CD4-positive, alpha-beta T cell (primary cell): ENCODE results near the gene PRKN. TPM values are rescaled to one million over a fixed set of nuclear protein-coding genes. Genes with fewer than 3 reads are reported as not detected.
"Not testable (repeated sequence)": the region's sequence is repeated elsewhere in the genome, so short reads cannot be mapped to it uniquely, and the experiment has no call there.

Experiments
- ATAC-seq: fragments of 200-7000 bp; cut with Tn5 transposase; one replicate; pipeline ENCODE4 v1.10.0; 2022; ENCODE audit warnings: mild to moderate bottlenecking; ENCODE audit not compliant: poor library complexity
- CTCF ChIA-PET: fragments of 350-600 bp; sonication (Branson Sonifier 250); formaldehyde crosslinking; loops from one replicate; lab custom pipeline; 2021; ENCODE audit warnings: antibody characterized with exemption, inconsistent platforms; lab: Charles Lee
- POLR2A ChIA-PET: fragments of 350-600 bp; sonication (Branson Sonifier 250); formaldehyde crosslinking; loops from one replicate; lab custom pipeline; 2021; ENCODE audit warnings: antibody characterized with exemption, inconsistent platforms; lab: Charles Lee
- DNase-seq, 14 experiments: peaks; one replicate each; pipeline ENCODE4 v3.0.0-alpha.2; 2013 to 2020; ENCODE audit warnings: mixed read lengths in 2 of 14
- H3K27ac ChIP-seq, 2 donors: one replicate each; pipeline versions ENCODE4 v1.5.1 to v1.7.0; 2013; ENCODE audit warnings: low read length in 2 of 2, low read depth in 1 of 2, mild to moderate bottlenecking in 1 of 2
- H3K27me3 ChIP-seq, 2 experiments: 1 replicate in 1 of 2; 2 replicates in 1 of 2; pipeline versions ENCODE4 v1.6.1 to v1.7.0; 2013; ENCODE audit warnings: low read length in 2 of 2, control low read depth in 1 of 2, mild to moderate bottlenecking in 1 of 2, moderate library complexity in 1 of 2; ENCODE audit not compliant: insufficient read depth in 2 of 2, control insufficient read depth in 1 of 2
- H3K36me3 ChIP-seq: one replicate; pipeline ENCODE4 v1.6.1; 2013; ENCODE audit warnings: low read length, control low read depth; ENCODE audit not compliant: insufficient read depth
- H3K4me1 ChIP-seq: one replicate; pipeline ENCODE4 v1.6.1; 2013; ENCODE audit warnings: low read length, control low read depth; ENCODE audit not compliant: insufficient read depth
- H3K4me3 ChIP-seq: one replicate; pipeline ENCODE4 v1.5.1; 2013; ENCODE audit warnings: mild to moderate bottlenecking, low read length, moderate library complexity
- H3K9me3 ChIP-seq, 2 experiments: 1 replicate in 1 of 2; 2 replicates in 1 of 2; pipeline versions ENCODE4 v1.6.1 to v1.7.0; 2013; ENCODE audit warnings: low read length in 2 of 2, mild to moderate bottlenecking in 2 of 2, control low read depth in 1 of 2, moderate library complexity in 1 of 2; ENCODE audit not compliant: control insufficient read depth in 1 of 2, insufficient read depth in 1 of 2
- H3K27ac Mint-ChIP-seq: one replicate; pipeline ENCODE4 v1.8.0; 2020; ENCODE audit warnings: mixed read lengths
- H3K27me3 Mint-ChIP-seq: one replicate; pipeline ENCODE4 v1.8.0; 2021; ENCODE audit warnings: mixed read lengths
- H3K36me3 Mint-ChIP-seq: one replicate; pipeline ENCODE4 v1.8.0; 2021; ENCODE audit warnings: low read depth, mixed read lengths
- H3K4me1 Mint-ChIP-seq: one replicate; pipeline ENCODE4 v1.8.0; 2021; ENCODE audit warnings: low read depth, mixed read lengths
- H3K4me3 Mint-ChIP-seq: one replicate; pipeline ENCODE4 v1.8.0; 2020; ENCODE audit warnings: mild to moderate bottlenecking, mixed read lengths
- H3K9me3 Mint-ChIP-seq: one replicate; pipeline ENCODE4 v1.8.0; 2020; ENCODE audit warnings: mixed read lengths
- intact Hi-C, 2 experiments: fragments of 100-400 bp; cut with DNase I in 1 of 2; cut with micrococcal nuclease in 1 of 2; formaldehyde crosslinking; loops; one replicate each; pipeline versions ENCODE4 v1.15.1 to v1.9.0; 2023 to 2025; cut with DNase I, micrococcal nuclease
- total RNA-seq, 174 experiments: library from RNA in 2 of 174; stranded (reverse) in 2 of 174; gene quantifications; one replicate each; pipeline ENCODE4 v1.2.3 and lab custom pipeline; 2021 to 2026
- TF ChIP-seq, protein P1 (sequence below): fragments of 200-600 bp; IDR thresholded peaks from one replicate; pipeline ENCODE4 v1.8.0; 2022; ENCODE audit warnings: antibody characterized with exemption, mild to moderate bottlenecking

Gene PRKN
- total RNA-seq, 2 experiments from 2014 or later, result 5.2 to 5.4 TPM

DNA sequence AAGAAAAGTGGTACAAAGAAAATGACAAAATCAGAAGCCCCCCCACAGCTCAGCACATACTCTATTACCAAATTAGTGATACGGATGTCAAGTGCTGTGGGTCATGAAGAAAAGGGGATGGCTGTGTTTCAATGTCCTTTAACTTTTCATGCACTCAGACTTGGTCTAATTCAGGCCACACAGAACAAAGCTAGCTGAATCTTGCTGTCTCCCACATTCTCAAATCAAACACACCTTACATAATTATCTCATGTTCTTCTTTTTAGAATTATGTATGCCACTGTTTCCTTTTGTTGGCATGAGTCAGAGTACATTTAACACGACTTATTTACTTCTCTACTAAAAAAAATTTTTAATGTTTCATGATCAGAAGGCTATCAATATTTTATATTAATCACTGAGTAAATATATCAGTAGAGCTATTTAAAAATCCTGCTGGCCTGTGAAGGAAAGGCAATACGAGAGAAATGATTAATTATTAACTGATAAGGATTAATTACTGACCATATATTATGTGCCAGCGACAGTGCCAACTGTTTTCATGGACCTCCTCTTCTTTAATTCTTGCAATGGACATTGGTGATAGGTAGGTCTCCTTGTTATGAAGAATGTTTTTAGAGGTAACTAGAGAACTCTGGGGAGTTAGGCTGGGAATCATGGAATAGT, 857.2 kb downstream of the PRKN start:
- H3K9me3 Mint-ChIP-seq, result no peaks in the 10 kb centered on the region
- no peak for DNase-seq
- no peak overlapping the region for H3K27ac Mint-ChIP-seq
- Histone ChIP-seq H3K27ac (no peak overlapping the region), H3K4me1 (no peaks in the 10 kb centered on the region), H3K9me3 (no peaks in the 10 kb centered on the region), H3K36me3 (no peaks in the 10 kb centered on the region), H3K4me3 (no peak overlapping the region), H3K27me3 (no peaks in the 10 kb centered on the region)
- no peaks in the 10 kb centered on the region for H3K27me3 Mint-ChIP-seq
- ATAC-seq, result no peak
- intact Hi-C loops, result no loop called here
- no peaks in the 10 kb centered on the region for H3K36me3 Mint-ChIP-seq
- CTCF ChIA-PET, result interaction anchor here (1.2 kb wide), 1 partner anchor 18 kb away, joined by 3 read pairs; no protein-coding TSS in a partner anchor
- no peaks in the 10 kb centered on the region for H3K4me1 Mint-ChIP-seq
- H3K4me3 Mint-ChIP-seq, result no peak overlapping the region
- TF ChIP-seq, protein P1, sequence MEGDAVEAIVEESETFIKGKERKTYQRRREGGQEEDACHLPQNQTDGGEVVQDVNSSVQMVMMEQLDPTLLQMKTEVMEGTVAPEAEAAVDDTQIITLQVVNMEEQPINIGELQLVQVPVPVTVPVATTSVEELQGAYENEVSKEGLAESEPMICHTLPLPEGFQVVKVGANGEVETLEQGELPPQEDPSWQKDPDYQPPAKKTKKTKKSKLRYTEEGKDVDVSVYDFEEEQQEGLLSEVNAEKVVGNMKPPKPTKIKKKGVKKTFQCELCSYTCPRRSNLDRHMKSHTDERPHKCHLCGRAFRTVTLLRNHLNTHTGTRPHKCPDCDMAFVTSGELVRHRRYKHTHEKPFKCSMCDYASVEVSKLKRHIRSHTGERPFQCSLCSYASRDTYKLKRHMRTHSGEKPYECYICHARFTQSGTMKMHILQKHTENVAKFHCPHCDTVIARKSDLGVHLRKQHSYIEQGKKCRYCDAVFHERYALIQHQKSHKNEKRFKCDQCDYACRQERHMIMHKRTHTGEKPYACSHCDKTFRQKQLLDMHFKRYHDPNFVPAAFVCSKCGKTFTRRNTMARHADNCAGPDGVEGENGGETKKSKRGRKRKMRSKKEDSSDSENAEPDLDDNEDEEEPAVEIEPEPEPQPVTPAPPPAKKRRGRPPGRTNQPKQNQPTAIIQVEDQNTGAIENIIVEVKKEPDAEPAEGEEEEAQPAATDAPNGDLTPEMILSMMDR, result no peak
- POLR2A ChIA-PET, result no interaction called here

DNA sequence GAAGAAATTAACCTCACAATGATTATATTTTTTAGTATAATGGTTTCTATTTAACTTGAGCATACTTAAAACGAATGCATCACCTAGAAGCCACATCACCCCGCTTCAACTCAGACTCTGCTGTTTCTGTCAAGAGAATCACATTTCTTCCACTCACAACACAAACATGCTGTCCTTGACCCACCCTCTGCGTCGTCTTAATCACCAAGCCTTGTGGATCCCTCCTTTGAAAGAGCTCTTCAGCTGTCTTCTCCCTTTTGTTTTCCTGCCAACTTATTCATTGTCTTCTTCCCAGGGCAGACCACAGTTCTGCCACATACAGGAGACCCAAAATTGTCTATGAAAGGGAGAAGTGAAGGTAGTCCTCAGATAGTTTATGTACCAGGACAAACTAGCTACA, 858.1 kb downstream of the PRKN start:
- no peaks in the 10 kb centered on the region for H3K27me3 ChIP-seq
- no peaks in the 10 kb centered on the region for H3K4me1 Mint-ChIP-seq
- no peaks in the 10 kb centered on the region for H3K4me1 ChIP-seq
- H3K36me3 ChIP-seq, result no peaks in the 10 kb centered on the region
- H3K9me3 ChIP-seq, result no peaks in the 10 kb centered on the region
- H3K9me3 Mint-ChIP-seq, result no peaks in the 10 kb centered on the region
- H3K4me3 Mint-ChIP-seq, result no peak overlapping the region
- H3K36me3 Mint-ChIP-seq, result no peaks in the 10 kb centered on the region
- no peak overlapping the region for H3K27ac ChIP-seq
- DNase-seq, result no peak
- TF ChIP-seq, protein P1, result no peak
- no peak overlapping the region for H3K27ac Mint-ChIP-seq
- H3K4me3 ChIP-seq, result no peak overlapping the region
- ChIA-PET CTCF (interaction anchor here (1.2 kb wide), 1 partner anchor 18 kb away, joined by 3 read pairs; no protein-coding TSS in a partner anchor), POLR2A (no interaction called here)
- intact Hi-C loops, result no loop called here
- no peaks in the 10 kb centered on the region for H3K27me3 Mint-ChIP-seq
- no peak for ATAC-seq

DNA sequence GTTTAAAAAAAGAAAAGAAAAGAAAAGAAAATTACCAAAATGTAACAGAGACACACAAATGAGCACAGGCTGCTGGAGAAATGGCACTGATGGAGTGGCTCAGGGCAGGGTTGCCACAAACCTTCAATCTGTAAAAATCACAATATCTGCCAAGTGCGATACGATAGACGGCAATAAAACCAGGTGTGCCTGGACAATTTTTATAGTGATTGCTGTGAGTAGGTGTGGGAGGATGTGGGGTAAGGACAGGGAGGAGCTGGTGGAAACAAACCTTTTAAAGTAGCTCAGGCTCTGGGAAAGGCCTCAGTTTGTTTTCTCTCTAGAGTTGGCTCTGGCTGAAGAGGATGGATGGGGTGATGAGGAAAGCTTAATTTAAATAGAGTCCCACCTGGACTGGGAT, 861.0 kb downstream of the PRKN start:
- no peaks in the 10 kb centered on the region for H3K4me1 Mint-ChIP-seq
- Histone ChIP-seq H3K36me3 (no peaks in the 10 kb centered on the region), H3K27ac (no peak overlapping the region), H3K9me3 (no peaks in the 10 kb centered on the region), H3K4me1 (no peaks in the 10 kb centered on the region), H3K4me3 (no peak overlapping the region), H3K27me3 (no peaks in the 10 kb centered on the region)
- TF ChIP-seq, protein P1, result no peak
- DNase-seq, result no peak
- H3K9me3 Mint-ChIP-seq, result peaks cover 2% of the 10 kb centered on the region
- no peak overlapping the region for H3K27ac Mint-ChIP-seq
- intact Hi-C loops, result no loop called here
- ChIA-PET CTCF (no interaction called here), POLR2A (no interaction called here)
- ATAC-seq, result no peak
- no peaks in the 10 kb centered on the region for H3K27me3 Mint-ChIP-seq
- H3K4me3 Mint-ChIP-seq, result no peak overlapping the region
- H3K36me3 Mint-ChIP-seq, result no peaks in the 10 kb centered on the region

DNA sequence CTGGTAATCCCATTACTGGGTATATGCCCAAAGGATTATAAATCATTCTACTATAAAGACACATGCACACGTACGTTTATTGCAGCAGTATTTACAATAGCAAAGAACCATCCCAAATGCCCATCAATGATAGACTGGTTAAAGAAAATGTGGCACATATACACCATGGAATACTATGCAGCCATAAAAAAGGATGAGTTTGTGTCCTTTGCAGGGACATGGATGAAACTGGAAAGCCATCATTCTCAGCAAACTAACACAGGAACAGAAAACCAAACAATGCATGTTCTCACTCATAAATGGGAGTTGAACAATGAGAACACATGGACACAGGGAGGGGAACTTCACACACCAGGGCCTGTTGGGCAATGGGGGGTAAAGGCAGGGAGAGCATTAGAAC, 866.5 kb downstream of the PRKN start:
- DNase-seq, intact Hi-C loops, H3K27me3 Mint-ChIP-seq, H3K36me3 Mint-ChIP-seq, H3K4me3 ChIP-seq, H3K4me3 Mint-ChIP-seq, H3K27me3 ChIP-seq, H3K9me3 Mint-ChIP-seq, CTCF ChIA-PET, POLR2A ChIA-PET, H3K27ac Mint-ChIP-seq, H3K4me1 Mint-ChIP-seq, ATAC-seq, H3K4me1 ChIP-seq, H3K27ac ChIP-seq, H3K9me3 ChIP-seq, H3K36me3 ChIP-seq: not testable (repeated sequence)
